ENCODE measurements around the gene MYH3.

- no peak for TF ChIP-seq EZH2 (IDR thresholded peaks at IDR 0.05; ENCODE audit: borderline replicate concordance, low read length)
- TF ChIP-seq, protein P1, sequence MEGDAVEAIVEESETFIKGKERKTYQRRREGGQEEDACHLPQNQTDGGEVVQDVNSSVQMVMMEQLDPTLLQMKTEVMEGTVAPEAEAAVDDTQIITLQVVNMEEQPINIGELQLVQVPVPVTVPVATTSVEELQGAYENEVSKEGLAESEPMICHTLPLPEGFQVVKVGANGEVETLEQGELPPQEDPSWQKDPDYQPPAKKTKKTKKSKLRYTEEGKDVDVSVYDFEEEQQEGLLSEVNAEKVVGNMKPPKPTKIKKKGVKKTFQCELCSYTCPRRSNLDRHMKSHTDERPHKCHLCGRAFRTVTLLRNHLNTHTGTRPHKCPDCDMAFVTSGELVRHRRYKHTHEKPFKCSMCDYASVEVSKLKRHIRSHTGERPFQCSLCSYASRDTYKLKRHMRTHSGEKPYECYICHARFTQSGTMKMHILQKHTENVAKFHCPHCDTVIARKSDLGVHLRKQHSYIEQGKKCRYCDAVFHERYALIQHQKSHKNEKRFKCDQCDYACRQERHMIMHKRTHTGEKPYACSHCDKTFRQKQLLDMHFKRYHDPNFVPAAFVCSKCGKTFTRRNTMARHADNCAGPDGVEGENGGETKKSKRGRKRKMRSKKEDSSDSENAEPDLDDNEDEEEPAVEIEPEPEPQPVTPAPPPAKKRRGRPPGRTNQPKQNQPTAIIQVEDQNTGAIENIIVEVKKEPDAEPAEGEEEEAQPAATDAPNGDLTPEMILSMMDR (IDR thresholded peaks at IDR 0.05; ENCODE audit: low read length): no peak
Measured at GRCh38 chr17:10673312-10673711, 16.2 kb upstream of the MYH3 start.

Data from OCI-LY1 (cell line).